GM18507 (cell line): ENCODE data around the gene BTBD6.

Source experiments
- DNase-seq: peaks from one replicate; pipeline ENCODE4 v3.0.0; 2011; ENCODE audit warnings: low read depth; ENCODE audit not compliant: insufficient read length; ENCODE audit errors: extremely low spot score
- FAIRE-seq: peaks from 2 replicates; lab custom pipeline; 2011; peaks lifted over from hg19 to GRCh38; lab: Jason Lieb, UNC

The BTBD6 gene

DNA sequence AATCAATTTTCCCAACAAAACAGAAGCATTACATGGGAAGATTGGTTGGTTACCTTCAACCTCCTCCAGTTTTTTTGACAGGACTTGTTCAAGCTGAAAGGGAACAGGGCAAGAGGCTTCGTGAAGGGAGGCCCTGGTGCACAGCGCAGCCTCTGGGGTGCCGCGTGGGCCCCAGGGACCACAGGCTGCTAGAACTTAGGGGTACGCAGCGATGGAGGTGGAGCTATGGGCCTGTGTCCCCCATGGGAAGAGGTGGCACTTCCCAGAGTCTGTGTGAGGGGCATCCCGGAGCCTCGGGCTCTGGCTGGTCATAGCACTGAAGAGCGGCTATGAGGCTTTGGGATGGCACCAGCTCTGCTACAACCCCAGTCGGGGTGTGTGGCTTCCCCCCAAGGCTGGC is 22.1 kb upstream of the BTBD6 start:
- DNase-seq (no peak), FAIRE-seq (no peak)

GRCh38 chr14:105227346-105227745 is 21.0 kb upstream of the BTBD6 start:
- FAIRE-seq: no peak
- no peak for DNase-seq

- DNase-seq: no peak
- no peak for FAIRE-seq
These were observed 19.8 kb upstream of the BTBD6 start for GRCh38 chr14:105228562-105228961.

DNA sequence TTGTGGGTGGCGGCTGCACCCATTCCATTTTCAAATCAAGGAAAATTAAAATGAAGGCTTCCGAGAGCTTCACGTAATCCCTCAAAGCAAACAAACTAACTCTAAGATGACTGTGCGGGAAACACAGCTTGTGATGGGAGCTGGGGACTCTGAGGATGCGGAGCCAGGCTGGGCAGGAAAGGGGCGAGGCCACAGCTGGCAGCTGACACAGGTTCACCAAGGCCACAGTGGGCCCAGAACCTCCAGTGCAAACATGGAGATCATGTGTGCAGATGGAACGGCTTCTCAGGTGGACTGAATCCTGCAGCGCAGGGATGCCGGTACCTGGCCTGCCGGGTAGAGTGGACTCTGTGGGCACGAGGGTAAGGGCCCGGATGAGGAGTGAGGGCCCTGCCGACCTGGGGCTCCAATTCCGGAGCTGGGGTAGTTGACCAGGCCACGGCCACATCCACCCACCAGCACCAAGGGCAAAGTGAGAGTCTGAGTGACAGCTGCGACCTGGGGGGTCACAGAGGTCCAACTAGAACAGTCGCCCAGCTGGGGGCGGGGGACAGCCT is 19.2 kb upstream of the BTBD6 start:
- DNase-seq: no peak
- FAIRE-seq: no peak

DNA sequence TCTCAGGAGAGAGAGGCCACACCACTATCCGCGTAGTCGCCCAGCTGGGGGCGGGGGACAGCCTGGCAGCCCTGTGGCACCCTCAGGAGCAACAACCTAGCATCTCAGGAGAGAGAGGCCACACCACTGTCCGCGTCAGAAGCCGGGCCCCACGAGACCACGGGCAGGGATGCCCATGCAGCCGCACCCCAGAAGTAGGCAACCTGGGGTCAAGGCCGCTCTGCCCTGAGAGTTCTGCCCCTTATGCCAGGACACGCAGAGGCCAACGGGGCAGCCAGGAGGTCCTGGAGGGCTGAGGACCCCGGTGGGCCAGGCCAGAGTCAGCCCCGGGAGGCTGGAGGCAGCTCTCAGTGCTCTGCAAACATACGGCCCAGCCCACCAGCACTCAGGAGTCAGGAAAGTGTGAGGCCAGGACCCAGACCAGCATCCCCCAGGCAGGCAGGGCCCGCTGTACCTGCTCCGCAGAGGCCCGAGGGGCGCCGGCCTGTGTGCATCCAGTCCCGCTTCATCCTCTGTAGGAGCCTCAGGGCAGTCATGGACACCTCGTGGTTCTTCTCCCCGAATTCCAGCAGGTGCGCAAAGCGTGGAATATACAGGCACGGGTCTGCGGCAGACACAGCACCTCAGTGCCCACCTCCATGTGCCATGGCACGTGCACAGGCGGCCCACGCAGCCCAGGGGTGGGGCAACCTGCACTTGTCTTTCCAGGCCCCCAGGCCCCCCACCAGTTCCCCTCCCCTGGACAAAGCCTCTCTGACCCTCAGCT is 7.3 kb upstream of the BTBD6 start:
- DNase-seq: no peak
- no peak for FAIRE-seq

GRCh38 chr14:105241641-105242040 is 6.7 kb upstream of the BTBD6 start:
- no peak for DNase-seq
- no peak for FAIRE-seq

DNA sequence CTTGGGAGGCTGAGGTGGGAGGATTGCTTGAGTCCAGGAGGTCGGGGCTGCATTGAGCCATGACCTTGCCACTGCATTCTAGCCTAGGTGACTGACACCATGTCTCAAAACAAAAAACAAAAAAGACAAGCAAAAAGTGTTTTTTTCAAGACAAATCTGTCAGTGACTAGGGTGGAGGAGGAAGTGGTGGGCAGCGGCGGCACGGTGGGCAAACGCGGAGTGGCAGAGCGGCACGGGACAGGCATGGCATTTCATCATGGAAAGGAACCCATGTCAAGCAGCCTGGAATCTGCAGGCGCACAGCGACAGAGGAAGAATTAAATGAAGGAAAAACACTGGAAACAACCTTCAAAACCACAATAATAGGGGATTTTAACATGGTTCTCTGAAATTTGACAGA is 4.0 kb upstream of the BTBD6 start:
- no peak for DNase-seq
- no peak for FAIRE-seq

- FAIRE-seq (no peak), DNase-seq (no peak)
These were observed 1.3 kb upstream of the BTBD6 start for GRCh38 chr14:105247026-105247425.

DNA sequence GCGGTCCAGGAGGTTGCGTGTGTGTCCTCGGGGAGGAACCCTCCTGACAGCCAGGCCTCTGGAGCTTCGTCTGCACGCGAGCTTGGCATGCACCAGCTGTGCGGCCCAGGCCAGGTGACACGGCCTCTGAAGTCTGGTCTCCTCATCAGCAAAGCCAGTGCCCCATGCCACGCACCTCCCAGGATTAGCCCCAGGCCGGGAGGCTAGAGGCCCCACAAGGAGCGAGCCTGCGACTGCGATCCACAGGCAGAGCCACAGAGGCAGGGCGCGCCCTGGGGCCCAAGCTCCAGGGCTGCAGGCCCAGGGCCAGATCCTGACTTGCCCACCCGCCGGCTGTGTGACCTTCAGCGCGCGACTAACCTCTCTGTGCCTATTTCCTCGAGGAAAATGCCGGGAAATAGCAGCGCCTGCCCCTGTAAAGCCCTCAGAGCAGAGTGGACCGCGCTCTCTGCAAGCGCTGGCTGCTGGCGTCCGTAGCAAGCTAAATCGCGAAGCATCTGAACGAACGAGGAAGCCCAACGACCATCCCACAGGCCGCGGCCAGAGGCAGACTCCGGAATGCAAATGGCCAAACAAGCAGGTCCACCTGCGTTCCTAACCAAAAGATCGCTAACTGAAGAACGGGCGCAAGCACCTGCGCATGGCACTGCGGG is 492 bp upstream of the BTBD6 start:
- FAIRE-seq (no peak), DNase-seq (no peak)

DNA sequence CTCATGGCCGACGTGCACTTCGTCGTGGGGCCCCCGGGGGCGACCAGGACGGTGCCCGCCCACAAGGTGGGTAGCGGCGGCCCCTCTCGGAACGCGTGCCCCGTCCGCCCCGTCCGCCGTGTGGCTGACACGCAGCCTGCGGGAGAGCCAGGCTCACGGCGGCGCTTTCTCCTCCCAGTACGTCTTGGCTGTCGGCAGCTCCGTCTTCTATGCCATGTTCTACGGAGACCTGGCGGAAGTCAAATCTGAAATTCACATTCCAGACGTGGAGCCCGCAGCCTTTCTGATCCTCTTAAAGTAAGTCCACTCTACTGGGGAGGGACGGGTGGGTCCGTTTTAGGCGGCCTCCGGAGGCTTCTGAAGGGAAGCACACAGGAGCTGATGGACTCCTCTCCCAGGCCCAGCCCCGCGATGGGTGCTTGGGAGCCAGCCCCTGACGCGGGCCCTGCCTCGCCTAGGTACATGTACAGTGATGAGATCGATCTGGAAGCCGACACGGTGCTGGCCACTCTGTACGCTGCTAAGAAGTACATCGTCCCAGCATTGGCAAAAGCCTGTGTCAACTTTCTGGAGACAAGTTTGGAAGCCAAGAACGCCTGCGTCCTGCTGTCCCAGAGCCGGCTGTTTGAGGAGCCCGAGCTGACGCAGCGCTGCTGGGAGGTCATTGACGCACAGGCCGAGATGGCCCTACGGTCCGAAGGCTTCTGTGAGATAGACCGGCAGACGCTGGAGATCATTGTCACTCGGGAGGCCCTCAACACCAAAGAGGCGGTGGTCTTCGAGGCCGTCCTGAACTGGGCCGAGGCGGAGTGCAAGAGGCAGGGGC is 1.1 kb downstream of the BTBD6 start:
- FAIRE-seq (no peak), DNase-seq (no peak)

GRCh38 chr14:105250008-105250366 is 1.7 kb downstream of the BTBD6 start:
- FAIRE-seq (no peak), DNase-seq (no peak)

- FAIRE-seq (no peak), DNase-seq (no peak)
These were observed 2.7 kb downstream of the BTBD6 start for GRCh38 chr14:105250986-105251385.

- FAIRE-seq: no peak
- DNase-seq: no peak
These were observed 3.6 kb downstream of the BTBD6 start for GRCh38 chr14:105251920-105252319.

- DNase-seq (no peak), FAIRE-seq (no peak)
These were observed 4.4 kb downstream of the BTBD6 start for GRCh38 chr14:105252552-105253328.

GRCh38 chr14:105253329-105253682 is 5.0 kb downstream of the BTBD6 start:
- DNase-seq (no peak), FAIRE-seq (no peak)

DNA sequence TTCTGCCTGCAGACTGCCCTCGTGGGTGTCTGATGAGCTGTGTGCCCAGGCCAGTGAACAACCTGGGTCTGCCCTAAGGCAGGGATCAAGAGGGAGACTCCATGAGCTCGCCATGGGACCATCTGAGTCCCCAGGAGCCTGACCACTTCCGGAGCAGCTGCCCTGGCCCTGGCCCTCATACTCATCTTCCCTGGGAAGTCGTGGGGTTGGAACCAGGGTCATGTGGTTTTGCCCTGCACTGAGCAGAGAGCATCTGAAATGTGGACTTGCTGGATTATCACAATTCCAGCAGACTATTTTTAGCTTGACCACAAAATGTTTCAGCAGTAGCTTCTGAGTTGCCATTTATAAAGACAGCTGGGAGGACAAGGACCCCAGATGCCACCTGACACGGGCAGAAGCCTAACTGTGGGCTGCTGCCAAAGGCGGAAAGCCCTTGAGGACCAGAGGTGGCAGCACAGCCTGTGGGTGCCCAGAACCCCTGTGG is 6.7 kb downstream of the BTBD6 start:
- FAIRE-seq: no peak
- DNase-seq: no peak

- FAIRE-seq: no peak
- DNase-seq: no peak
These were observed 8.1 kb downstream of the BTBD6 start for GRCh38 chr14:105256292-105256960.

DNA sequence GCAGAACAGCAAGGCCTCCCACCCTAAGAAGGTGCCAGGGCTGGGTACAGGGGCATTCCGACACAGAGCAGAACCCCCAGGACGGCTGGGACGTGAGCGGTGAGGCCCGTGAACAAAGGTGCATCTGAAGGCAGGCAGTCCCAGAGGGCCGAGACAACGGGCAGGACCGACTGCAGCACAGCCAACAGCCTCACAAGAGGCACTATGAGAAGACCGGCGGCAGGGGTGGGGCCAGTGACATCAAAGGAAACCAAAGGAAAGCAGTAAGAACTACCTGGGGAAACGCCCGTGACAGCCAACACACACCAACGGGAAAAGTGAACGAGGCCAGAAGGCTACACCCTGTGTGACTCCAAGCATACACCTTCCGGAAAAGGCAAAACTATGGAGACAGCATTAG is 9.1 kb downstream of the BTBD6 start:
- no peak for FAIRE-seq
- DNase-seq: no peak

DNA sequence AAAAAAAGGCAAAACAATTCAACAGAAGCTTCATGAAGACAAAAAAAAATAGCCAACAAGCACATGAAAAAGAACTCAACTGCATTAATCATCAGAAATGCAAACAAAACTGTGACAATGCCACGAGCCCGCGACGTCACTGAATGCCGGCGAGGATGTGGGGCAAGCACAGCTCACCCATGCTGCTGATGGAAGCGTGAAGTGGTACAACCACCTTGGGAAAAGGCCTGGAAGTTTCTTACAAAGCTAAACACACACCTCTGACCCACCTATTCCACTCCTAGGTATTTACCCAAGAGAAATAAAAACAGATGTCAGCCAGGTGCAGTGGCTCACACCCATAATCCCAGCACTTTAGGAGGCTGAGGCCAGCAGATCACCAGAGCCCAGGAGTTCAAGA is 10.5 kb downstream of the BTBD6 start:
- DNase-seq (no peak), FAIRE-seq (no peak)
